GM21367 (cell line): ENCODE measurements around the gene TNRC6C.
"Not testable (repeated sequence)": the region's sequence is repeated elsewhere in the genome, so short reads cannot be mapped to it uniquely, and the experiment has no call there.

Experiments
- ATAC-seq: cut with Tn5 transposase; IDR thresholded peaks from one replicate; pipeline ENCODE4 v1.9.1; 2021; ENCODE audit not compliant: unreplicated experiment

The TNRC6C gene

DNA sequence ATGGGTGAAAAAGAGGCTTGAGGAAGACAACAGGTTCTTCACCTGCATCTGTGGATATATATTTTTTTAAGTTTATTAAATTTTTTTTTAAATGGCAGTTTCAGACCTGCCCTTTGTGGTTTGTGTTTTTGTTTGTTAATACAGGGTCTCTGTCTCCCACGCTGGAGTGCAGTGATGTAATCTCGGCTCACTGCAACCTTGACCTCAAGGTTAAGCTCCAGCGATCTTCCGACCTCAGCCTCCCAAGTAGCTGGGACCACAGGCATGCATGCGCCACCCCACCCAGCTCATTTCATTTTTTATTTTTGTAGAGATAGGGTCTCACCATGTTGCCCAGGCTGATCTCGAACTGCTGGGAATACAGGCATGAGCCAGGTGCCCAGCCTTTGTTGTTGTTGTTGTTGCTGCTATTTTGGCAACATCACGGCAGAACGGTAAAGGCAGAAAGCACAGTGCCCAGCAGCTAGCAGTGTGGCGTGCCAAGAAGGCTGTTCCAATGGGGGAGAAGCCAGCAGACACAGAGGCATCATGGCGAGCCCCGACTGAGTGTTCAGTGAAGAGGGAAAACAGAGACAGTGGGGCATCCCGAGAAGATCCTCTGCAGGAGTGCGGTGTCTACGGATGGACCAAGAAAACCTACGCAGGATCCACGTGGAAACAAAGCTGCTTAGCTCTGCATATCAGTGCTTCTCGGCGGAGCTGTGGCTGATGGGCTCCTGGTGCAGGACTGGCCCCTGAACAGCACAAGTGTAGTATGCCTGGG lies 150.4 kb downstream of the TNRC6C start:
- ATAC-seq = no peak

DNA sequence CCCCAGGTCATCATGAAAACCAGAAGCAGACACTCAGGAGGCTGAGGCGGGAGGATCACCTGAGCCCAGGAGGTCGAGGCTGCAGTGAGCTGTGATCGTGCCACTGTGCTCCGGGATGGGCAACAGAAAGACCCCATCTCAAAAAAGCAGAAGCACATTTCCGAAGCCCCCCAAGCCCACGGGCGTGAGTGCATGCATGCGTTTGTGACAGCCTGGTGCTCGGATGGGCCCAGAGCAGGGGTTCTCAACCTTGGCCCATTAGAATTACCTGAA lies 150.9 kb downstream of the TNRC6C start:
- no peak for ATAC-seq

DNA sequence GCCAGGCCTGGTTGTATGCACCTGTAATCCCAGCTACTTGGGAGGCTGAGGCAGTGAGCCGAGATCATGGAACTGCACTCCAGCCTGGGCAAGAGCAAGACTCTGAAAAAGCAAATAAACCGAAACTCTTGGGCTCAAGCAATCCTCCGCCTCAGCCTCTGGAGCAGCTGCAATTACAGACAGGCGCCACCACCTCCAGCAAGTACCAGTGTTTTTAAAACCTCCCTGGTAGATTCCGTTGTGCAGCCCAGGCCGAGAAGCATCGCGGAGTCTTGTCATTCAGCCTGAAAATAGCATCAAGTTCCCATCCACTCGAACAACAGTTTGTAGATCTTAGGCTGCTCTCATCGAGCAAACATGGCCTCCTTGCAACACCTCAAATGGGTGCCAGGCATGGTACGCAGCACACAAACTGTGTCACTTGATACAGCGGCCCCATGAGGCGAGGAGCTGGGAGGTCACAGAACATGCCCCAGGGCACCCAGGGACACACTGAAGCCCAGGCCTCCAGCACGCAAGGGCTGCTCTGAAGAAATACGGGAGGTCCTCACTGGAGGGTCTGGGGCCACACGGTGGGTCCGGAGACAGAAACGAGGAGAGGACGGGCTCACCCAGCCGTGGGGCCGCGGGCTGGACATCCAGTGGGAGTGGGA lies 152.0 kb downstream of the TNRC6C start:
- no peak for ATAC-seq

DNA sequence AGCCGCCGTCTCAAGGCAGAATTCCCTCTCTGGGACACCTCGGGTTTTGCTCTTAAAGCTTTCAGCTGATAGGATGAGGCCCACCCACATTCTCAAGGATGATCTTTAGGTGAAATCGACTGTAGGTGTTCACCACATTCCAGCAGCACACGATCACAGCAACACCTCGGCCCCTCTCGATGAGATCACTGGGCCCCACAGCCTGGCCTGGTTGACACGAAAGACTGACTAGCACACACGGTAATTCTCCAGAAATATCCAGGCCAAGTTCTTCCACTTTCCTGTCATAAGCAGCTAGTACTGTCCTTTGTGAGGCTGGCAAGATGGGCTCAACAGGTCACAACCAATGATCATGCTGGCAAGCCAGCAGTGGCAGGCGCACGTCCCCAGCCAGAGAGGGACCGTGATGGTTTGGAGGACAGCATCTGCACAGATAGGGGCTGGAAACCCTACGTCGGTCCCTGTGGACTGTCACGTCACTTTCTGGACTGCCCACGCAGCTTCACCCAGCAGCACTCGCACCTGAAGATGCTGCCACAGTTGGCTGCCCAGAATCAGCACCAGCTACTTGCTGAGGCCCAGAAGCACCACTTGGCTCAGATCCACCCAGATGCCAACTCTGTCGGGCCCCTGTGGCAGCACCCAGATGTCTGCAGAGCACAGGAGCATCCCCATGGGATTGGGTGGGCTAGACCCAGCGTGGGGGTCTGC lies 152.7 kb downstream of the TNRC6C start:
- ATAC-seq = no peak

DNA sequence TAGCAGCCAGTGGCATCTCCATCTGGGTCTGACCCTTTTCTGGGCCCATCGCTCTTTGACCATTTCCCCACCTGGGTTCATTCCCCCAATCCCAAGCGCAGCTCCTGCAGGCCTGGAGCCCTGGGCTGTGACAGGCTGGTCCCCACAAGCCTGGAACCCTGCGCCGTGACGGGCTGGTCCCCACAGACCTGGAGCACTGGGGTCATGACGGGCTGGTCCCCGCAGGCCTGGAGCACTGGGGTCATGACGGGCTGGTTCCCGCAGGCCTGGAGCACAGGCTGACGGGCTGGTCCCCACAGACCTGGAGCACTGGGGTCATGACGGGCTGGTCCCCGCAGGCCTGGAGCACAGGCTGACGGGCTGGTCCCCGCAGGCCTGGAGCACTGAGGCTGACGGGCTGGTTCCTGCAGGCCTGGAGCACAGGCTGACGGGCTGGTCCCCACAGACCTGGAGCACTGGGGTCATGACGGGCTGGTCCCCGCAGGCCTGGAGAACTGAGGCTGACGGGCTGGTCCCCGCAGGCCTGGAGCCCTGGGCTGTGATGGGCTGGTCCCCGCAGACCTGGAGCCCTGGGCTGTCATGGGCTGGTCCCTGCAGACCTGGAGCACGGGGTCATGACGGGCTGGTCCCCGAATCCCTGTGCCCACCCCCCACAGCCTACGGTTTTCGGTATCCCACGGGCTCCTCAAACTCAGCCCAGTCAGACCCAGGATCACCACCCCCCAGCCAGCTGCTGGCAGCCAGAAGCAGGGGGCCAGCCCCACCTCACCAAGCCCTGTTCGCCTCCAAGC lies 153.4 kb downstream of the TNRC6C start:
- no peak for ATAC-seq

DNA sequence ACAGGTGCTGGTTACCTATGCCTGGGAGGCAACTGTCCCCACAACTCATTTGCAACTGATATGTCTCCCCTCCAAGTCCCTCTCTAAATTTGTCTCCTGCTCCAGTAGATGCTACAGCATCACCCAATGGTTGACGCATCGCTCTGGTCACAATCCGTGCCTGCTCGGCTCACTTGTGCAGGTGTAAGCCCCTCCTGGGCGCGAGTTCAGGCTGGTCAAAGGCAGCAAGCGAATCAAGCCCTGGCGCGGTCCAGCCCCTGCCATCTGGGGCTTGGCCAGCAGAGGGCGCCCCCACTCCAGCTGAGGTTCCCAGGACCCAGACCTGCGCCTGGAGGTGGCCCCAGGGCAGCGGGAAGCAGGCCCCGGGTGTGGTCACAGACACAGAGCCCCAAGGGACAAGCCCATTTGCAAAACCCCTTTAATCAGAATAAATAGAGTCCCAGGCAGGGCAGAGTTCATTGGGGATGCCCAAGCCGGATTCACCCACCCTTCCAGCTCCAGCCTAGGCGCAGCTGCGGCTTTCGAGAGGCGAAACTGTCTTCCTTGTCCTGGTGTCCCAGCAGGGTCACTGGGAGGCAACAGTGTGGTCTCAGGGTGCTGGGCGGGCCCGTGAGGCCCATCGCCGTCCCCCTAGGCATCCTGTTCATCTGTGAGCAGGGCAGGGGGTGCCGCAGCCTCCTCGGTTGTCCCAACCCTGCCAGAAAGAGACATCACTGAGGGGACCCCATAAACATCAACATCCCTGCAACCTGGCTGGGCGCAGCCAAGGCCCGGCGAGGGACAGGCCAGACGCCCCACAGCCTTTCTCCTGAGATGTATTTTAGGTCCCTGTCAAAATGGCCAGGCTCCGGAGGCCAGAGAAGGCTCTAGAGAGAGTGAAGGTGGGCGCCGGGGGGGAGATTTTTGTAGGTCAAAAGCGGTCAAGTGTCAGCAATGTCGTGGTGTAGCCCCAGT lies 154.3 kb downstream of the TNRC6C start:
- ATAC-seq = no peak

DNA sequence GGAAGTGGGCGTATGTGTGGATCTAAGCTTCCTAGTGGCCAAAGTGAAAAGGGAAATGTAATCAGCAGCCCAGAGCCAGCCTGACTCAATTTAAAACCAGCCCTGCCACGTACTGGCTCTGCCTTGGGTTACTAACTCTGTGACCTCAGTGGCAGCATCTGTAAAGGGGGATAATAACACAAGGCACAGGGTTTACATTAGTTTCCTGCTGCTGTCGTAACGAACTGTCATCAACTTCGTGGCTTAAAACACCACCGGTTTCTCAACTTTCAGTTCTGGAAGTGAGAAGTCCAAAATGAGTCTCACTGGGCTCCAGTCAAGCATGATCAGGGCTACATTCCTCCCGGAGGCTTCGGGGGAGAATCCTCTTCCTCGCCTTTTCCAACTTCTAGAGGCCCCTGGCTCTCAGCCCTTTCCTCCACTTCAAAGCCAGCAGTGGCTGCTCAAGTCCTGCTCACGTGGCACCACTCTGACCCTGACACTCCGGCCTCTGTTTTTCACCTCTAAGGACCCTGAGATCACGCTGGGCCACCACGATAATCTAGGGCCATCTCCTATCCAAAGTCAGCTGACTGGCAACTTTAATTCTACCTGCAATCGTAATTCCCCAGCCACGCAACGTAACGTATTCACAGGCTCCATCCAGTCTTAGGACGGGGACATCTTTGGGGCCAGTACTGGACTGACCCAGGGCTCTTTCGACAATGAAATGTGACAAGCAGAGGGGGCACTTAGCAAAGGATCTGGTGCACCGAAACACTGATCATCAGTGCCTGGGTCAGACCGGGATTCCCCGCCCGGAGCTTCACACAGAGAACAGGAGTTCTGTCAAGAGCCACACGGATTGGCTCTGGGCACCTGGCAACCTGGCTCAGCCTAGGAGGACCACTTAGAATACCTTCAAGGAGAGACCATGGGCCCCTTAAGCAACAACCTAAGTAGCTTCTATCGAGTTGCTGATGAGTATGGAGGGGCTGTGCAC lies 155.6 kb downstream of the TNRC6C start:
- ATAC-seq = no peak

DNA sequence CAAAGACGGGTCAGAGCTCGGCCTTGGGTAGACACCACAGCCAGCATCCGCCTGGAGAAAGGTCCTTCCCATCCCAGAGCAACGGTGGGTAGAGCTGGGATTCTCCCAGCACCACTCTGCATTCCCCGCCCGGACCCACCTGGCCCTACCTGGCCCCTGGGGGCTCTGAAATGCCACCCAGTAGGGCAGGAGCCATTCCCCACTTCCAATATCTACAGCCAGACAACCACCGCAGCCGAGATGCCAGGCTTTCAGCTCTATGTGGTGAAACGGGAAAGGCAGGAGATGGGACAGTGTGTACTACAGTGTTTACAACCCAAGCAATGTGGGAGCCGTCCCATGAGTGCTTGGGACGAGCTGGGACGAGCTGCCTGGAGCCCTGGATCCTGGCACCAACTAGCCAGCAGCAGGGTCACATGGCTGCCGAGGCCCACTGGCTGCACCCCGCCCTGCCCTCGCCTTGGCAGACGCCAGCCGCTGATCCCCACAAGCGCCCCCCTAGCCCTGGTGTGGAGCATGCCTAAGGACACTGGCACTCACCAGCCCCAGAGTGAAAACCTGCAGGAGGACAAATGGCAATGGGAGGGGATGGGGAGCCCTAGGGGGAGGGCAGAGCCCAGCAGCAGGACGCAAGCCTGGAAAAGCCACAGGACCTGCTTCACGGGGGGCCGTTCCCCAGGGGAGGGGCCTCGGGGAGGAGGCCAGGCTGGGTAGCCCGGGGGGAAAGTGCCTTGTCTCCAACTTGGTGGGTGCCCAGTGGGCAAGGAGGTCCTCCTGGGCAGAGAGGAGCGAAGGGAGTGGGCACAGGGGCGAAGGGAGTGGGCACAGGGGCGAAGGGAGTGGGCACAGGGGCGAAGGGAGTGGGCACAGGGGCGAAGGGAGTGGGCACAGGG lies 156.6 kb downstream of the TNRC6C start:
- no peak for ATAC-seq

DNA sequence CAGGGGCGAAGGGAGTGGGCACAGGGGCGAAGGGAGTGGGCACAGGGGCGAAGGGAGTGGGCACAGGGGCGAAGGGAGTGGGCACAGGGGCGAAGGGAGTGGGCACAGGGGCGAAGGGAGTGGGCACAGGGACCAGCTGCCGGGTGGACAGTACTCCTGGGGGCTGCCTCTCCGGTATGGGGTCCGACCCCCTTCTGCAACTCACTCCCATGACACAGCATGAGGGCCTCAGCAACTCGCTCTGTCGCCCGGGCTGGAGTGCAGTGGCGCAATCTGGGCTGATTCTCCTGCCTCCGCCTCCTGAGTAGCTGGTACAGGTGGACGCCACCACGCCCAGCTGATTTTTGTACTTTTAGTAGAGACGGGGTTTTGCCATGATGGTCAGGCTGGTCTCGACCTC lies 157.3 kb downstream of the TNRC6C start:
- not testable (repeated sequence) for ATAC-seq

DNA sequence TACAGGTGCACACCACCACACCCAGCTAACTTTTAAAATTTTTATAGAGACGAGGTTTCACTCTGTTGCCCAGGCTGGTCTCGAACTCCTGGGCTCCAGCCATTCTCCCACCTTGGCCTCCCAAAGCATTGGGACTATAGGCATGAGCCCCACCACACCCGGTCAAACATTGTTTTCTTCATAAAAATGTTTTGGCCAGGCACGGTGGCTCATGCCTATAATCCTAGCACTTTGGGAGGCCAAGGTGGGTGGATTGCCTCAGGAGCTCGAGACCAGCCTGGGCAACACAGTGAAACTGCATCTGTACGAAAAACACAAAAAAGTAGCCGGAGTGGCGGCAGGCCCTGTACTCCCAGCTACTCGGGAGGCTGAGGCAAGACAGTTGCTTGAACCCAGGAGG lies 157.9 kb downstream of the TNRC6C start:
- no peak for ATAC-seq

DNA sequence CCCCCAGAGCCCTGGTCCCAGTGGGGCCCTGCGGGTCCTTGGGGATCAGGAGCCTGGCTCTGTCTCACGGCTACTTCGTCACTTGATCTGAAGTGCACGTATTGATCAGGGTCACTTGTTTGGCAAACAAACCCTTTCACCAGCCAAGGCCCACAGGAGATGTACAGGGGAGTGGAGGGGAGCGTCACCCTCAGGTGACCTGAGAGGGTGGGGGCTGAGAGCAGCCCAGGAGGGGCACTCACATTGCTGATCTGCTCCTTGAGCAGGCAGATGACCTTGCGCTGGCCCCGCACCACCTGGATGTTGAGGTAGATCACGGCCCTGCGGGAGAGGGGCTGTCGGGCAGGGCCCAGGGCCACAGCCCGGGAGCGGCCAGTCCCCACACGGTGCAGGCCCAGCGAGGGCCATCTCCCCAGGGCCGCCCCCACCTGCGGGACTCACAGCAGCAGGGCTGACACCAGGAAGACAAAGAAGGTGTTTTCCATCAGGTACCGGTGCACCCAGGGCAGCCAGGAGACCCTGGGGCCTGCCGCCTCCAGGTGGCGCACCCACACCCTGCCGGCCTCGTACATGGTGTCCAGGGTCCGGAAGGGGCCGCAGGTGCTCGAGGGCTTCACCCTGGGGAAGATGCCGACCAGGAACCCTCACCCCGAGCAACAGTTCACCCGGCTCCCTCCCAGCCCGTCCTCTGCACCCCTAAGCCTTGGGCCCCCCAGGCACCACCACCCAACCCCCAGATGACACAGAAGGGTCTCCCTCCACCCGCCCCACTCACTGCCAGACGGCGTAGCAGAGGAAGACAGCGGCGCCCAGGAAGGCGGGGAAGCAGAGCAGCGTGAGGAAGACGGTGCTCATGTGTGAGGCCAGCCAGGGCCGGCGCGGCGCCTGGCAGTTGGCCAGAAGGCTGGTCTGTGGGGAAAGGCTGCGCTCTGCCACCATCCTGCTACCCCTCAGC lies 158.8 kb downstream of the TNRC6C start:
- ATAC-seq = no peak

DNA sequence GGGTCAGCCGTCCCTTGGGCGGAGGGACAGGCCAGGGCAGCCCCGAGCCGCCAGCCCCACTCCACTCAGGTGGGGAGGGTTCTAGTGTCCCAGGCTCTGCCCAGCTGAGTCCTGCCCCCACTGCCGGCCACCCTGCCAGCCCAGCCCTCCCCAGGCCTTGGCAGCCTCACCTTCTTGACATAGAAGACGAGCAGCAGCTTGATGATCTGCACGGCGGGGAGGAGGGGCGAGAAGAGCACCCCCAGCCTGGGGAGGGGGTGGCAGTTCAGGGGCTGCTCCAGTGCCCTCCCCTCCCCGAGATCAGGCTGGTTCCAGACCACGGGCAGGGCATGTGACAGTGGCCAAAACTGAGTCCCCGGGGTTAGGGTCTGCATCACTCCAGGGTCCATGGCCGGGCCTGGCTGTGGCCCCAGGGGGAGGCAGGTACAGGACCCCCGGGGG lies 160.3 kb downstream of the TNRC6C start:
- no peak for ATAC-seq

DNA sequence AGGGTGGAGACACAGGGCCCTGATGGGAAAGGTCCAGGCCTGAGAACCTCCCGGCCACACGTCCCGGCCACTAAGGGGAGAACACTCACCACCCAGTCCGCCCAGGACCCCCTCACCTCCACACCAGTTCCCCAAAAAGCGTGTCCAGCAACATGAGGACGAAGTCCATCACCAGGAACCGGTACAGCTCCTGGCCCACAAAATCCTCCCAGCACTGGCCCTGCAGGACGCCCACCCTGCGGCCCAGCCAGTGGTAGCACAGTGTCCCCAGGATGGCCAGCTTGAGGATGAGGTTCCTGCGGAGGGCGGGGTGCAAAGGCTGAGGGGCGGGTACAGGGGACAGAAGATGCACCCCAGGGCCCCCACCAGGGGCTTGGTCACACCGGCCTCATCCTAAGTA lies 162.0 kb downstream of the TNRC6C start:
- ATAC-seq = no peak

DNA sequence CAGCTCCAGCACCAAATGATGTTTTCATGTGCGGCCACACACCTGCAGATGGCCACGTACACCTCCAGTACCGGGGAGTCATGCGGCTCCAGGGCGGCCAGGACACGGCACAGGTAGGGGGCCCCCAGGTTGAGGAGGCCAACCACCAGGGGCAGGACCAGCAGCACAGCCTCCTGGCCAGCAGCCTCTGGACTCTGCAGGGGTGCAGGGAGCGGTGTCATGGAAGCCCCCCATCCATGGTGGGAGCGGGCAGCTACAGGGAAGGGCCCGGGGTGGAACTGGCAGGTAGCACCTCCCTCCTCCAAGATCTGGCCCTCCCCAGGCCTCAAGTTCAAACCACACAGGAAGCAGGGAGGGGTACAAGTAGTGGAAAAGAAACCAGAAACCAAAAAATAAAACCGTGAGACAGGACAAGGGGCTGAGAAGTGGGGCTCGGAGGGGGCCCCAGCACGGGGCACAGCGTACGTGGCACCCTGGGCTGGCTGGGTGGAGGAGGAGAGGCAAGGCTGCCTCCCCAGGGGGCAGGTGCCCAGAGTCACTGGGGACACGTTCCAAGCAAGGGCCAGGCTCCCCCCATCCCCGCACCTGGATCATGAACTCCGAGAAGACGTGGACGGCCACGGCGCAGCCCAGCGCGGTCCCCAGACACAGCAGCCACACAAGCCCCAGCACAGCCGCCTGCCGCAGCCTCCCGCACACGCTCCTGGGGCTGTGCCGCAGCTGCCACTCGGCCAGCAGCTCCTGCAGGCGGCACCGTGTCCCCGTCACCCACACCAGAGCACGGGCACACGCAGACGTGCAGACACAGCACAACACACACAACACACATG lies 162.7 kb downstream of the TNRC6C start:
- no peak for ATAC-seq

DNA sequence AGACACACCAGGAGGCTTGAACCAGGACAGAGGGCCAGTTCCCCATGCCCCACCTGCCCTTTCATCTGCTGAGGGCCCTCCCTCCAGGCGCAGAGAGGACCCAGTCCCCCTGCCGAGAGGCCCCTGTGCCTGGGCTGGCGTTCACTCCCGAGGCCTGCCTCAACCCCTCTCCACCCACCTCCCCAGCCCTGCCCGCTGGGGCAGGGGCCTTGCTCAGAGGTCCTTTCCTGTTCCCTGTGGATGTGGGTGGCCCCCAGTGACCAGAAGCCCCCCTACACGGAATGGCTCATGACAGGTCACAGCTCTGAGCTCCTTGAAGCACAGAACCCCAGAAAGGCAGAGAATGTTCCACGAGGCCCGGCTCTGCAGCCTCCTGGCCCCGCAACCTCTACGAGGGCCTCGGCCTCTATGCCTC lies 163.3 kb downstream of the TNRC6C start:
- ATAC-seq = no peak

DNA sequence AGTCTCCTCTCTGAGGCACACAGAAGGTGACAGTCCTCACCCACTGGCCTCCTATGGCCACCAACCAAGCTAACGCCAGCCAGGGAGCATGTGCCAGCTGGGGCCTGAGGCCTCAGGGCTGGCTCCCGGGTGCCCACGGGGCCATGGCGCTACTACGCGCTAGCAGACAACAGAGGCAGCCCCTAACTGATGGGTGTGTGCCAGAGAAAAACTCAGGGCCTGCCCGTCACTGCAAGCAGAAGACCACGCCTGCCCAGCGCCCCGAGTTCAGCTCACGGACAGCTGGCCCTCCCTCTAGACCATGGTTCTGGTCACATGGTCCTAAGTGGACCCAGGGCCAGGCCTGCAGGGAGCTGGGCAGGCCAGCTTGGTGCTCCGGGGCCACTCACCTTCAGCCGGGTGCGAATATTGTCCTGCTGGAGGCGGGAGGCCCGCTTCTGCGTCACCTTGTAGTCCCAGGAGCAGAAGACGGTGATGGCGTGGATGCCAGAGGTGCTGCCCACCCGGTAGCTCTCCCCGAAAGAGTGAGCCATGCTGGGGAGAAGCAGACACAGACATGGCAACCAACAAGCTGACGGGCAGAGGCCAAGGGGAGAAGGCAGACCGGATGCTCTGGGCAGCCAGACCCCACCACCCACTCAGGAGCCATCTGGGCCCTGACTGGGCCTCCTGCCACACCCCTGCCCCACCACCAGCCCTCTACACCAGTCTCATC lies 163.9 kb downstream of the TNRC6C start:
- no peak for ATAC-seq
